ENCODE data around the gene SPRED2.

Gene SPRED2

GRCh38 chr2:65273344-65273743, 159.1 kb downstream of the SPRED2 start:
- DNase-seq: no peak

GRCh38 chr2:65268957-65269356, 163.4 kb downstream of the SPRED2 start:
- no peak for DNase-seq

- no peak for DNase-seq
Observed at GRCh38 chr2:65267008-65267407, 165.4 kb downstream of the SPRED2 start.

GRCh38 chr2:65265671-65266045, 166.7 kb downstream of the SPRED2 start:
- peak in 1 of 2 experiments; percentile 3 for DNase-seq

GRCh38 chr2:65264821-65265670, 167.4 kb downstream of the SPRED2 start:
- DNase-seq: peak; percentile 24 to 71

GRCh38 chr2:65263986-65264385, 168.4 kb downstream of the SPRED2 start:
- DNase-seq: no peak

- DNase-seq: no peak
Observed at GRCh38 chr2:65263262-65263661, 169.1 kb downstream of the SPRED2 start.

GRCh38 chr2:65261676-65262075, 170.7 kb downstream of the SPRED2 start:
- DNase-seq: no peak

Data from NCI-H524 (cell line).